Effector CD8-positive, alpha-beta T cell (primary cell): Measurements from ENCODE around the gene GHR.

Source experiments
- DNase-seq: peaks from one replicate; lab custom pipeline; 2025; lab: John Stamatoyannopoulos, UW
- total RNA-seq, 4 experiments: gene quantifications; one replicate each; lab custom pipeline; 2026; lab: John Stamatoyannopoulos, UW

Gene GHR
- total RNA-seq, result 0 to 0.54 (median 0.12) reads per million in 4 experiments

DNA sequence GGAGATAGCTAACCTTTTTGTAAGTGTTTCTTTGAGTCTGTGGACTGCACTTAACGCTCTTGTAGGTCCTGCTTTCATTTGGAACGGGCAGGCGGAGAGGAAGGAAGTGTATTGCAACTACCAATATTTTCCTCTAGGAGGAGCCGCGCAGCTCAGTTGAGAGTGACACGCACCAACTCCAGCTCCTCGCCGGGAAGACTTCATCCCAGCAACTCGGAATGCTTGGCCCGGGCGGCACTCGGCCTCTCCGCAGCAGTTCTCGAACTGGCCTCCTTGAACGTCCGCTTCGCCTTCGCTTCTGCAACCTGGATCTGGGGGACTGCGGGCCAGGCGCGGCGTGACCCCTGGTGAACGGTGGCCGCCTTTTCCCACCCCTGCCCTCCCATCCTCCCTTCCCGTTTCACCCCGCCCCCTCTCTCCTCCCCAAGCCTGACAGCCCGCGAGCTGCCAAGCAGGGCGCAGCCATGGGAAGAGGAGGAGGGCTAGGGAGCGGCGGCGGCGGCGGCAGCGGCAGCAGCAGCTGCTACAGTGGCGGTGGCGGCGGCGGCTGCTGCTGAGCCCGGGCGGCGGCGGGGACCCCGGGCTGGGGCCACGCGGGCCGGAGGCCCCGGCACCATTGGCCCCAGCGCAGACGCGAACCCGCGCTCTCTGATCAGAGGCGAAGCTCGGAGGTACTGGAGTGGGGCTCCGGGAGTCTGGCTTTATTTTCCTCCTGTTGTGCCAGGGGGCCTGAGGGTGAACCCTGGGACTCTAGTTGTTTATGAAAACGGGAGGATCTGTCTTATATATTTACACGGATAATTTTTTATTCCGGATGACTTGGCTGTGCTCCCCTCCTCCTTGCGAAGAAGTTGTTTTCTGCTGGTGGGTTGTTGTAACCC is at the start of gene GHR:
TSS of gene GHR (plus strand) at position 155 of the 881 bp plus-strand sequence. CDS start 142,436 bp downstream, outside the sequence.
- no peak for DNase-seq

GRCh38 chr5:42374679-42375273 is 48.5 kb upstream of the GHR start:
- DNase-seq, result no peak

- DNase-seq, result no peak
Observed at GRCh38 chr5:42377496-42377895, 45.7 kb upstream of the GHR start.

- no peak for DNase-seq
Observed at GRCh38 chr5:42381973-42382372, 41.3 kb upstream of the GHR start.

DNA sequence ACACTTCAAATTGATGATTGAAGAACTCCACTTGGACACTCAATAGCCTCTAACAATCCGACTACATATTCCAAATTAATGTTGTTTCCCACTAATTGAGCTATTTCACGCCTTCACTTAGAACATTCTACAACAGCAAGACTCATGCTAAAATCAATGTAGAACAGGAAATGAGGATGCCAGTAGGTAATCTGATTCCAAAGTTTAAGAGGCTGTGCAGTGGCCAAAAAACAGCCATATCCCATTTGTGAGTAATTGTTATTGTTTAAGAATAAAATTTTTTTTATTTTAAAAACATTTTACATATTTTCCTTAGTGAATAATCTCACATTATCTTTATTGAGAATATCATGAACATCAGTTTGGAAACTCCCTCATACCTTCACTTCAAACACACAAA is 35.7 kb upstream of the GHR start:
- no peak for DNase-seq

DNA sequence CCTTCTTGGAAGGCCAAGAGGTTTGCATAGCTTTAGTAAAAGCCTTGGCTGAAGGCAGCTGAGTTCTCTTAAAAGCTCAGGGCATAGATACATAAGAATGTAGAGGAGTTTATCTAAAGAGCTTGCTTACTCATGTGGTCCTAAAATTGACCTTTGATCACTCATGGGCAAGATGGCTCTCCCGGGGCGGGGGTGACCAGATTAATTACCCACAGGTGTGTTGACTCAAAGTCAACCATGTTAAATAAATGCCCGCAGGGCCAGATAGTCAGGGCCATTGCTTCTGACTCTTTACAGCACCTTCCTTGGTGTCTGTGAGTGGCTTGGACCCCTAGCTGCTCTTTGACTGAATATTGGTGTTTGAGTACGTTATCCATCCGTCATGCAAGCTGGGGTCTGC is 33.1 kb upstream of the GHR start:
- DNase-seq, result no peak

- DNase-seq, result no peak
Observed at GRCh38 chr5:42392917-42393316, 30.3 kb upstream of the GHR start.

- DNase-seq, result no peak
Observed at GRCh38 chr5:42396111-42396510, 27.1 kb upstream of the GHR start.

GRCh38 chr5:42397267-42397666 is 26.0 kb upstream of the GHR start:
- DNase-seq, result no peak

GRCh38 chr5:42399702-42400101 is 23.5 kb upstream of the GHR start:
- DNase-seq, result no peak

GRCh38 chr5:42400474-42400873 is 22.8 kb upstream of the GHR start:
- no peak for DNase-seq

DNA sequence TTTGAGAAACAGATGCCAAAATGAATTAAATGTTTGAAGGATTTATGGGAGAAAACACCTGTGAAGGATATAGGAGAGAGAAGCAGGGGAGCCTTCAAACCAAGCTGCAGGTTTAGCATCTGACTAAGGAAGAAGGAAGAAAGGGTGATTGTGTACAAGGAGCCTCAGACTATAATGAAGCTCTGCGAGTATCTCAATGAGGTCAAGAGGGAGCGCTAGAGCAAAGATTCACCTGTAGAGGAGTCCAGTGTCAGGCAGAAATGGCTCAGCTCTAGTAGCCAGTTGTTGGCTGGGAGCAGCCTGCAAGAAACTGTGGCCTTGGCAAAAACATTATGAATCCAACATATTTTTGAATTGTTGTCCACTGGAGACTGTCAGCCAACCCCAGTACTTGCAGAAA is 20.0 kb upstream of the GHR start:
- no peak for DNase-seq

DNA sequence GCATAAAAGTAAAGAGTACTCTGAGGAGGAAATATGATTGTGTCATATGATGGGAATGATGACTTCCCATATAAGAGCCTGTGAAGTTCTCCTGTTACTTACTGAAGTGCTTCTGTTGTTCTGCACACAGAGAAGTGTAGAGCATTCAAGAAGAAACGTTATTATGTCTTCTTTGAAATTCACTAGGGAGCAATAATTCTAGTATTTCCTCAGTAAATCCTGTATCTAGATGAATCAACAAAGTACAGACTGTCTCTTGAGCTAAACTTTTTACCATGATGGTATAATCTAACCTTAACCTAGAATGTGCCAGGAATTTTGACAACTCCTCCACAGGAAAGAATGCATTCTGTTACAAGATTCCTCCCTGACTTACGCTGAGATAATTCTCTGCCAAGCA is 18.9 kb upstream of the GHR start:
- DNase-seq, result no peak

DNA sequence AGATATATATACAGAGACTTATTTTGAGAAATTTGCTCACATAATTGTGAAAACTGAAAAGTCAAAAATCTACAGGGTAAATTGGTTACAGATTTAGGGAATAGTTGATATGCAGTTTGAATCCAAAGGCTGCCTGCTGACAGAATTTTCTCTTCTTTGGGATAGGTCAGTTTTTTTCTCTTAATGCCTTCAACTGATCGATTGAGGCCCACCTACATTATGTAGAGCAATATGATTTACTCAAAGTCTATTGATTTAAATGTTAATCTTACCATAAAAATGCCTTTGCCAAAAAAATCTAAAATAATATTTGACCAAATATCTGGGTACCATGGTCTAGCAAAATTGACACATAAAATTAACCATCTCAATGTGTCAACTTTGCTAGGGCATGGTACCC is 3.9 kb upstream of the GHR start:
- DNase-seq, result no peak

- no peak for DNase-seq
Observed at GRCh38 chr5:42422656-42423280, 471 bp upstream of the GHR start.

GRCh38 chr5:42426016-42426415 is 2.8 kb downstream of the GHR start:
- no peak for DNase-seq

- no peak for DNase-seq
Observed at GRCh38 chr5:42429694-42430093, 6.5 kb downstream of the GHR start.

GRCh38 chr5:42434047-42434724 is 10.9 kb downstream of the GHR start:
- no peak for DNase-seq

DNA sequence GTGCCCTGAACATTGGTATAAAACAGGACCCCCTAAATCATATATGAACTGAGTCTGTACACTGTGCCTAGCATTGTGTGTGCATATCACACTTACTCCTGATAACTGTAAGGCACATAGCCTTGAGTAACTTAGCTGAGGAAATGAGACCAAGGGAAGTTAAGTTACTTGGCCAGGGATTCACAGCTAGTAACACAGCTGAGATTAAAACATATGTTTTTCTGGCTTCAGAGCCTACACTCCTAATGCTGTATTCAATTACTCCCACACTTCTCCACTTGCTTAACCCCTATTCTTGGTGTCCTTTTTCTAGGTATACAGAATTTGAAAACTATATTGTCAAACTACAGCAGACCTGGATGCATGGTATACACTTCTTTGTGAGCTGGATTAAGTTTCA is 12.8 kb downstream of the GHR start:
- DNase-seq, result no peak

DNA sequence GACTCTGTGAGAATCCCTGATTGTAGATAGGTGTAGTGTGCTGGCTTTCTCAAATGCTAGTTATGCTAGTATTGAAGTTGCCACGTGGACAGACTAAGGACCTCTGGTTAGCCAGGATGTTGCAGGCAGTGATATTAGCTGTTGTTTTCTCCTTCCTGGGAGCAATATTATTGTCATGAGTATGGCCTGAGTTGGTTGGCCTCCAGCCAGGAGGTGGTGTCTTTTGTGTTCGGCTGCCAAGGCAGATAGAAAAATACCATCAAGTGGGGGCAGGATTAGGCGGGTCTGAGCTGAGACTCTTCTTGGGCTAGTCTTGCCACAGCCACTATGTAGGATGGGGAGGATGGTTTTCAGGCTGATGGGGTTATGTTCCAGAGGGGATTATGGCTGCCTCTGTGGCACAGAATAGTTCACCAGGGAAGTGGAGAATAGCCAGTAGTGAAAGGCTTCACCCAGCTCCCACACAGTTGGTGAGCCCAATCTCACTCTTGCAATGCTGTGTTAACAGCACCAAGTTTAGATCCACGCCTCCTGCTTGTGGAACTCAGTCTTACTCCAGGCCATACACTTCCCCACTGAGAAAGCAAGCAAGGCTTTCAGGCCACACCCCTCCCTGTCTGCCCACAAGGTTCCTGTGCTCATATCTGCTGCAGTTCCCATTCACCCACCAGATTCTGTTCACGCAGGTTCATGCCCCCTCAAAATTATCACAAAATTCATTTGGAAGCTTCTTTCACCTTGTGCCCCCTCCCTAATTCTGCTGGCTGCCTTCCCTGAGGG is 31.2 kb downstream of the GHR start:
- no peak for DNase-seq

- DNase-seq, result no peak
Observed at GRCh38 chr5:42461033-42461432, 37.8 kb downstream of the GHR start.

- DNase-seq, result no peak
Observed at GRCh38 chr5:42461507-42461906, 38.3 kb downstream of the GHR start.
